Body of pancreas (tissue), 4 donors: ENCODE measurements around the gene POLR1A. TPM values are rescaled to one million over a fixed set of nuclear protein-coding genes. Genes with fewer than 3 reads are reported as not detected.
A peak's percentile ranks its signal among the peaks of the same experiment; 100 is the strongest.

Source experiments
- ATAC-seq: fragments of 150-250 bp; one replicate; pipeline ENCODE4 v1.9.1; 2016
- DNase-seq, 4 donors: peaks; one replicate each; pipeline ENCODE4 v3.0.0-alpha.2; 2019
- H3K27ac ChIP-seq, 4 donors: fragments of 200-600 bp; sonication (generic); 1 replicate in 3 of 4; 2 replicates in 1 of 4; pipeline versions ENCODE4 v1.5.1 to v1.6.1; 2016 to 2019; ENCODE audit warnings: mild to moderate bottlenecking in 1 of 4, mixed read lengths in 1 of 4, moderate library complexity in 1 of 4
- H3K27me3 ChIP-seq, 2 donors: fragments of 200-600 bp; sonication (generic); one replicate each; pipeline ENCODE4 v1.6.0; 2016; ENCODE audit warnings: mild to moderate bottlenecking in 1 of 2
- H3K36me3 ChIP-seq, 2 donors: fragments of 200-600 bp; sonication (generic); replicated peaks in 1 of 2; 2 replicates each; pipeline ENCODE4 v1.5.1; 2016; ENCODE audit warnings: low read depth in 2 of 2; ENCODE audit not compliant: insufficient read depth in 1 of 2
- H3K4me1 ChIP-seq: fragments of 200-600 bp; sonication (generic); one replicate; pipeline ENCODE4 v1.6.0; 2016
- H3K4me3 ChIP-seq, 2 donors: fragments of 200-600 bp; sonication (generic); 1 replicate in 1 of 2; 2 replicates in 1 of 2; pipeline ENCODE4 v1.5.1; 2016 to 2019
- H3K9me3 ChIP-seq, 3 donors: fragments of 200-600 bp; sonication (generic); 1 replicate in 2 of 3; 2 replicates in 1 of 3; pipeline ENCODE4 v1.5.1; 2016
- CTCF ChIP-seq, 7 experiments: fragments of 450-650 bp in 4 of 7; fragments of 200-600 bp in 3 of 7; sonication (generic) in 3 of 7; IDR thresholded peaks; one replicate each; pipeline ENCODE4 v1.5.1; 2016 to 2019; ENCODE audit warnings: antibody characterized with exemption in 7 of 7
- POLR2A ChIP-seq, 3 donors: fragments of 450-650 bp; IDR thresholded peaks; one replicate each; pipeline ENCODE4 v1.6.1; 2016; ENCODE audit warnings: antibody characterized with exemption in 3 of 3, mild to moderate bottlenecking in 2 of 3
- WGBS, 2 donors: methylation state at CpG; one replicate each; pipeline ENCODE4 v1.1.5; 2017; 5-methylcytosine and 5-hydroxymethylcytosine counted together
- intact Hi-C: fragments of 100-400 bp; cut with DNase I; formaldehyde crosslinking; loops from one replicate; pipeline ENCODE4 v1.15.1; 2023
- total RNA-seq, 2 donors: library from RNA; depleted of rRNA; stranded (reverse); fragments of >200 nt; gene quantifications; one replicate each; pipeline ENCODE4 v1.1.0, GENCODE V29; 2016

The POLR1A gene
- total RNA-seq, 2 donors from 2014 or later, result 18.7 to 36.6 TPM

GRCh38 chr2:86001326-86001725, 104.4 kb downstream of the POLR1A start:
- WGBS, 2 donors, result 91 to 100% methylated on average over 1 of the region's 1 CpG

GRCh38 chr2:86000938-86001312, 104.8 kb downstream of the POLR1A start:
- H3K4me3 ChIP-seq, result no peak overlapping the region
- no peaks in the 10 kb centered on the region for H3K27me3 ChIP-seq
- intact Hi-C loops, result no loop called here
- H3K9me3 ChIP-seq, result no peaks in the 10 kb centered on the region
- TF ChIP-seq POLR2A (IDR thresholded peaks at IDR 0.05) (no peak), CTCF (IDR thresholded peaks at IDR 0.05) (no peak)
- H3K36me3 ChIP-seq, result no peaks in the 10 kb centered on the region
- H3K27ac ChIP-seq, result no peak overlapping the region
- ATAC-seq, result no peak
- peaks cover 21% of the 10 kb centered on the region for H3K4me1 ChIP-seq
- 76 to 86% methylated on average over 2 of the region's 2 CpGs for WGBS, 2 donors
- DNase-seq, result no peak

More at GRCh38 chr2:86001326-86001725, 104.4 kb downstream of the POLR1A start:
- DNase-seq, result no peak
- intact Hi-C loops, result no loop called here
- TF ChIP-seq CTCF (IDR thresholded peaks at IDR 0.05) (no peak), POLR2A (IDR thresholded peaks at IDR 0.05) (no peak)
- no peaks in the 10 kb centered on the region for H3K9me3 ChIP-seq
- H3K4me3 ChIP-seq, result no peak overlapping the region
- no peaks in the 10 kb centered on the region for H3K27me3 ChIP-seq
- ATAC-seq, result no peak
- peaks cover 20% of the 10 kb centered on the region for H3K4me1 ChIP-seq
- H3K36me3 ChIP-seq, result no peaks in the 10 kb centered on the region
- H3K27ac ChIP-seq, result no peak overlapping the region

GRCh38 chr2:86000131-86000937, 105.4 kb downstream of the POLR1A start:
- no peak for ATAC-seq
- H3K27me3 ChIP-seq, result no peaks in the 10 kb centered on the region
- TF ChIP-seq CTCF (IDR thresholded peaks at IDR 0.05), result no peak
- TF ChIP-seq POLR2A (IDR thresholded peaks at IDR 0.05), result no peak

GRCh38 chr2:85999061-85999831, 106.4 kb downstream of the POLR1A start:
- 68 to 75% methylated on average over 8 of the region's 8 CpGs for WGBS, 2 donors
- intact Hi-C loops, result no loop called here
- Histone ChIP-seq H3K4me3 (no peak overlapping the region), H3K4me1 (peaks cover 21% of the 10 kb centered on the region), H3K9me3 (no peaks in the 10 kb centered on the region), H3K27ac (peak overlapping the region in 2 of 4 donors; percentile 33 to 48), H3K36me3 (no peaks in the 10 kb centered on the region), H3K27me3 (no peaks in the 10 kb centered on the region)
- ATAC-seq, result peak; percentile 31
- no peak for TF ChIP-seq POLR2A (IDR thresholded peaks at IDR 0.05)
- TF ChIP-seq CTCF (IDR thresholded peaks at IDR 0.05), result no peak
- peak in 1 of 4 donors; percentile 27 for DNase-seq

More at GRCh38 chr2:86000131-86000937, 105.4 kb downstream of the POLR1A start:
- Histone ChIP-seq H3K27ac (peak overlapping the region in 1 of 4 donors; percentile 48), H3K9me3 (no peaks in the 10 kb centered on the region), H3K4me1 (peaks cover 21% of the 10 kb centered on the region), H3K36me3 (no peaks in the 10 kb centered on the region), H3K4me3 (no peak overlapping the region)
- WGBS, 2 donors, result 75 to 76% methylated on average over 10 of the region's 10 CpGs
- intact Hi-C loops, result no loop called here
- peak in 1 of 4 donors; percentile 20 for DNase-seq
